Keratinocyte (primary cell): Measurements from ENCODE around the gene GRK6. TPM values are rescaled to one million over a fixed set of nuclear protein-coding genes. Genes with fewer than 3 reads are reported as not detected.

Source experiments
- DNase-seq: peaks from one replicate; pipeline ENCODE4 v3.0.0-alpha.2; 2011; ENCODE audit warnings: low read depth, missing footprints, low spot score
- FAIRE-seq: peaks from 2 replicates; lab custom pipeline; 2011; peaks lifted over from hg19 to GRCh38; lab: Jason Lieb, UNC
- H2AFZ ChIP-seq: 2 replicates; pipeline ENCODE4 v1.6.0; 2012; ENCODE audit warnings: low read length, control low read depth, inconsistent platforms; ENCODE audit not compliant: control insufficient read depth
- H3K27ac ChIP-seq: 2 replicates; pipeline ENCODE4 v1.5.1; 2011; ENCODE audit warnings: low read length; ENCODE audit not compliant: control insufficient read depth, insufficient read depth
- H3K27me3 ChIP-seq: 3 replicates; pipeline ENCODE4 v1.6.0; 2011; ENCODE audit warnings: low read length; ENCODE audit not compliant: control insufficient read depth, insufficient read depth; ENCODE audit errors: extremely low read depth
- H3K36me3 ChIP-seq, 2 experiments: 2 replicates in 1 of 2; 3 replicates in 1 of 2; pipeline ENCODE4 v1.5.1; 2011; ENCODE audit warnings: low read length in 2 of 2, mild to moderate bottlenecking in 1 of 2; ENCODE audit not compliant: control insufficient read depth in 2 of 2, insufficient read depth in 2 of 2; ENCODE audit errors: extremely low read depth in 1 of 2
- H3K4me1 ChIP-seq: 3 replicates; pipeline ENCODE4 v1.5.1; 2011; ENCODE audit warnings: low read length; ENCODE audit not compliant: control insufficient read depth, insufficient read depth; ENCODE audit errors: extremely low read depth
- H3K4me2 ChIP-seq: 3 replicates; pipeline ENCODE4 v1.6.0; 2011; ENCODE audit warnings: low read depth, low read length; ENCODE audit not compliant: control insufficient read depth, insufficient read depth; ENCODE audit errors: extremely low read depth
- H3K4me3 ChIP-seq, 3 experiments: fragments of 200-600 bp in 1 of 3; sonication (generic) in 1 of 3; 2 replicates in 2 of 3; 3 replicates in 1 of 3; pipeline ENCODE4 v1.5.1; 2011 to 2016; ENCODE audit warnings: low read length in 3 of 3, mild to moderate bottlenecking in 3 of 3, control low read depth in 2 of 3, inconsistent platforms in 1 of 3, low read depth in 1 of 3, mixed read lengths in 1 of 3, mixed run types in 1 of 3, moderate library complexity in 1 of 3; ENCODE audit not compliant: control insufficient read depth in 2 of 3, insufficient read depth in 2 of 3; ENCODE audit errors: extremely low read depth in 1 of 3
- H3K79me2 ChIP-seq: 2 replicates; pipeline ENCODE4 v1.6.0; 2012; ENCODE audit warnings: low read length; ENCODE audit not compliant: control insufficient read depth, insufficient read depth
- H3K9ac ChIP-seq: 3 replicates; pipeline ENCODE4 v1.6.0; 2011; ENCODE audit warnings: low read length; ENCODE audit not compliant: control insufficient read depth, insufficient read depth; ENCODE audit errors: extremely low read depth
- H3K9me1 ChIP-seq: 3 replicates; pipeline ENCODE4 v1.6.0; 2011; ENCODE audit warnings: low read length; ENCODE audit not compliant: control insufficient read depth, insufficient read depth; ENCODE audit errors: extremely low read depth
- H3K9me3 ChIP-seq: 2 replicates; pipeline ENCODE4 v1.5.1; 2012; ENCODE audit warnings: low read depth, low read length; ENCODE audit not compliant: control insufficient read depth
- H4K20me1 ChIP-seq: 3 replicates; pipeline ENCODE4 v1.6.0; 2011; ENCODE audit warnings: low read length; ENCODE audit not compliant: control insufficient read depth, insufficient read depth; ENCODE audit errors: extremely low read depth
- EZH2 ChIP-seq: IDR thresholded peaks from one replicate; pipeline ENCODE4 v1.6.1; 2012; ENCODE audit warnings: inconsistent platforms, mild to moderate bottlenecking, low read length, moderate library complexity
- dilution Hi-C: fragments of 300-500 bp; cut with MboI; formaldehyde crosslinking; loops from one replicate; pipeline ENCODE4 v1.7.0; 2020; ENCODE audit warnings: low sequenced_read_pairs; ENCODE audit not compliant: extremely low pct_ligation_motif_present
- polyA plus RNA-seq, 5 experiments: library from polyadenylated mRNA; depleted of rRNA in 3 of 5; stranded (reverse) in 3 of 5; stranded (forward) in 1 of 5; unstranded in 1 of 5; fragments of >200 nt; gene quantifications; 1 replicate in 1 of 5; 2 replicates in 3 of 5; 3 replicates in 1 of 5; pipeline versions ENCODE4 v1.2.1 to v1.2.3, GENCODE V29; 2011 to 2012; ENCODE audit warnings: missing spikeins in 2 of 5, low read depth in 1 of 5, low replicate concordance in 1 of 5
- TF ChIP-seq, protein P1 (sequence below), 3 experiments: IDR thresholded peaks in 1 of 3; conservative IDR thresholded peaks in 1 of 3; optimal IDR thresholded peaks in 1 of 3; 2 replicates in 2 of 3; 3 replicates in 1 of 3; pipeline versions ENCODE3 to v1.5.1; 2011; ENCODE audit warnings: low read length in 3 of 3, mild to moderate bottlenecking in 3 of 3, moderate library complexity in 2 of 3, control low read depth in 1 of 3, inconsistent platforms in 1 of 3; ENCODE audit not compliant: insufficient read depth in 2 of 3; ENCODE audit errors: extremely low read depth in 1 of 3

GRK6 gene
- polyA plus RNA-seq, 1 donor (not counting 4 experiments of a cell fraction or from before 2014, with no cell fraction given), result 29.9 TPM

DNA sequence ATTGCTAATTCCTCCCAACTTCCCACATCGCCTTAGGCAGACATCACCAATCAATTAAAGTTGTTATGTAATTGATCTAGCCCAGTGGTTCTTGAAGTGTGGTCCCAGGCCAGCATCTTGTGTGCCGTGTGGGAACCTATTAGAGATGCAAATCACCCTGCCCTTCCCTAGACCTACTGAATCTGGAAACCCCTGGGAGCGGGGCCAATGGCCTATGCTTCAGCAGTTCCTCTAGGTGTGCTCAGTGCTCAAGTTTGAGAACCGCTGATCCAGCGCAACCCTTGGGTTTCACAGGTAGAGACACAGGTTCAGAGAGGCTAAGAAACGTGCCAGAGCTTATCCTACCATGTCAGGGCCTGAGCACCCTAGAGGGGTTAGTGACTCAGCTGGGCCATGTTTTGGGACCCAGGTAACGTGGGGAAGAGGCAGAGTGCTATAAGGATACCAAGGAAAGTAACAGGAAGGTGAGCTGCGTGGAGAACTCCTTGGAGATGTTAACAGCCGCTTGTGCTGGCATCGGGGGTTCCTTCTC lies 37.9 kb upstream of the GRK6 start:
- peak overlapping the region in 1 of 3 experiments; percentile 34 for H3K4me3 ChIP-seq
- dilution Hi-C loops, result no loop called here
- DNase-seq (peak; percentile 69), FAIRE-seq (peak; percentile 96)
- peaks cover 34% of the 10 kb centered on the region for H3K4me1 ChIP-seq
- H3K27me3 ChIP-seq, result peaks cover under 1% of the 10 kb centered on the region
- no peaks in the 10 kb centered on the region for H3K9me1 ChIP-seq
- H2AFZ ChIP-seq, result no peak overlapping the region
- H4K20me1 ChIP-seq, result peaks cover 2% of the 10 kb centered on the region
- peak overlapping the region; percentile 65 for H3K9ac ChIP-seq
- no peaks in the 10 kb centered on the region for H3K79me2 ChIP-seq
- no peaks in the 10 kb centered on the region for H3K36me3 ChIP-seq
- peak overlapping the region; percentile 80 for H3K4me2 ChIP-seq
- no peak for TF ChIP-seq EZH2
- TF ChIP-seq, protein P1, sequence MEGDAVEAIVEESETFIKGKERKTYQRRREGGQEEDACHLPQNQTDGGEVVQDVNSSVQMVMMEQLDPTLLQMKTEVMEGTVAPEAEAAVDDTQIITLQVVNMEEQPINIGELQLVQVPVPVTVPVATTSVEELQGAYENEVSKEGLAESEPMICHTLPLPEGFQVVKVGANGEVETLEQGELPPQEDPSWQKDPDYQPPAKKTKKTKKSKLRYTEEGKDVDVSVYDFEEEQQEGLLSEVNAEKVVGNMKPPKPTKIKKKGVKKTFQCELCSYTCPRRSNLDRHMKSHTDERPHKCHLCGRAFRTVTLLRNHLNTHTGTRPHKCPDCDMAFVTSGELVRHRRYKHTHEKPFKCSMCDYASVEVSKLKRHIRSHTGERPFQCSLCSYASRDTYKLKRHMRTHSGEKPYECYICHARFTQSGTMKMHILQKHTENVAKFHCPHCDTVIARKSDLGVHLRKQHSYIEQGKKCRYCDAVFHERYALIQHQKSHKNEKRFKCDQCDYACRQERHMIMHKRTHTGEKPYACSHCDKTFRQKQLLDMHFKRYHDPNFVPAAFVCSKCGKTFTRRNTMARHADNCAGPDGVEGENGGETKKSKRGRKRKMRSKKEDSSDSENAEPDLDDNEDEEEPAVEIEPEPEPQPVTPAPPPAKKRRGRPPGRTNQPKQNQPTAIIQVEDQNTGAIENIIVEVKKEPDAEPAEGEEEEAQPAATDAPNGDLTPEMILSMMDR (optimal IDR thresholded peaks at IDR 0.05 in 1 of 3, IDR thresholded peaks at IDR 0.05 in 1 of 3, conservative IDR thresholded peaks at IDR 0.05 in 1 of 3; ENCODE audit: extremely low read depth in 1 of 3, insufficient read depth in 2 of 3, low read length in 3 of 3), result no peak
- H3K9me3 ChIP-seq, result no peaks in the 10 kb centered on the region
- peak overlapping the region; percentile 91 for H3K27ac ChIP-seq

DNA sequence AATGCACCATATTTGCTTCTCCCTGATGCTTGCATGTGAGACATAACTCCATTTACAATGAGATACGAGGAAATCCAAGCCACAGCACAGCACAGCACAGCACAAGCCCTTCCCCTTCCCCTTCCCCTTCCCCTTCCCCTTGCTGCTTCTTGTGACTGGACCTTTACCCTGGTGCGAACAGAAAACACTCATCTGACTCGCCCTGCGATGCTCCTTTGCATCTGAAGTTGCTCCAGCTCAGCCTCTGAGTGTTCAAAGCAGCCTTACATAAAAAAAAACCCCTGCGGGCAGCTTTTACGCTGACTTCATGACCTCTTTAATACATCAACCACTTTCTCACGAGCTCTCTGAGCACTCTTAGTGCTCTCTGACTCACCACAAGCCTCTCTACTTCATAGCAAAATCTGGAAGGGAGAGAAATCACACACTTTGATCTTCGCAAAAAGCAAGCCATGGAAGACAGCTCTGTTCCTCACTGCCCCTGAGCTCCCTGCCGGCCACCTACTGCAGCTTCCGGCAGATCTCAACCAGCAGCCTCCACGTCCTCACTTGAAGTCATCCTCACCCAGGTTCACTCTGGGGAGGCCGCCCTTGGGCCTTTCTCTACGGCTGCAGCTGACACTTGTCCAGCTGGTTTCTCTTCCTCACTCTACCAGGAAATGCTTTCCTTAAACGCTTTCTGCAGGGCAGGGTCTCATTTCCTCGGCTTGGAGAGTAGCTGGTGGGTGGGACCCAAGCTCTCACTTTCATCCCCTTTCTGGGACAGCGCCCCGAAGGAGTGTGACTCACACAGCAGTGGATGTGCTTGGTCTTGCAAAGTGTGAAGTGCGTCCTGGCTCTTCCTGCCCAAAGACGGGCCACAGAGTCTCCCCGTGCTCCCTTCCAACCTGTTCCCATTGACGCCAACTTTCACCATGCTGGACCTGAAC lies 37.0 kb upstream of the GRK6 start:
- Histone ChIP-seq H3K9ac (peak overlapping the region; percentile 76), H3K27ac (peak overlapping the region; percentile 91), H3K9me1 (no peaks in the 10 kb centered on the region), H3K36me3 (no peaks in the 10 kb centered on the region), H3K4me3 (peak overlapping the region in 2 of 3 experiments; percentile 11 to 40), H2AFZ (peak overlapping the region; percentile 4), H3K9me3 (no peaks in the 10 kb centered on the region), H3K79me2 (no peaks in the 10 kb centered on the region), H3K27me3 (no peaks in the 10 kb centered on the region), H4K20me1 (peaks cover 2% of the 10 kb centered on the region), H3K4me2 (peak overlapping the region; percentile 80), H3K4me1 (peaks cover 34% of the 10 kb centered on the region)
- FAIRE-seq (no peak), DNase-seq (peak; percentile 89)
- TF ChIP-seq EZH2, result no peak
- TF ChIP-seq, protein P1 (optimal IDR thresholded peaks at IDR 0.05 in 1 of 3, IDR thresholded peaks at IDR 0.05 in 1 of 3, conservative IDR thresholded peaks at IDR 0.05 in 1 of 3; ENCODE audit: extremely low read depth in 1 of 3, insufficient read depth in 2 of 3, low read length in 3 of 3), result no peak
- dilution Hi-C loops, result no loop called here
